ENCODE data around the gene RNF34. TPM values are rescaled to one million over a fixed set of nuclear protein-coding genes. Genes with fewer than 3 reads are reported as not detected.

The RNF34 gene
- total and polyA plus RNA-seq, 2 of the 13 experiments (the other 11 are each of a cell fraction or from before 2014, with no cell fraction given): 36.8 to 53.2 TPM

DNA sequence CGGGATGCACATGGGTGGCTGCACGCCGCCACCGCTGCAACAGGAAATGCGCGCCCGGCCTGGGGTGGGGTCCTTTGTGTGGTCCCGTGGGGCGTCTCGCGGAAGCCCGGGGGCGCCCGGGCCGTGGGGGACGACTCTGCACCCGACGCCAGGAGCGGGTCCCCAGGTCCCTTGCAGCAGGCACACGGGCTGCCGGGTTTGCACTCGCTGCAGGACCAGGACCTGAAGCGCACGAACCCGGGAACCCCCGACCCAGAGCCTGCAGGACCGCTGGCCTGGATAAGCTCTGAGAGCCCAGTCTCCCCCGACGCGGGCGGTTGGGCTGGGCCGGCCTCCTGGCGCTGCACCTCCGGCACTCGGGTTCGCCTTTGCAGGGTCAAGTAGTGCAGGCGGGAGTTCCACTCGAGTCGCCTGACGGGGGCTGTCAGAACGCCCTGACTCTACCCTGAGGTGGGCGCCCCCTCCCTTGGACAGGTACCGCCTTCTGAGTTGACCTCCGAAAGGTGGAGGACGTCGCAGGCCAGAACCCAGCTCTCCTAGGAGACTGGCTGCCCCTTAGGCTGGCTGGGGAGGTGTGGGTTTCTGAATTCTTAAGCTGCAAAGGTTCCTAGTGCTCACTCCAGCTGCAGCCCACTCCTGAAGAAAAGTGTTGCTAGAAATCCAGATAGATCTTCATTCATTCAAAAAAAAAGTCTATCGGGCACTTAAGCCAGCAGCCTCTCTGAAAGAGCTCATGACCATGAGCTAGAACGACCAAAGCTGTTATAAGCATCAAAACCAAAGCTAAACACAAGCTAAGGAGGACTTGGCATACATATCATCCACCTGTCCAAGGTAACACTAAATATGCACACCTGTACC lies 68.0 kb downstream of the RNF34 start:
- in situ Hi-C loops (cut with HindIII; ENCODE audit: extremely low pct_ligation_motif_present, low pct_unique_long_range_greater_than_20kb): no loop called here
- intact Hi-C loops (cut with micrococcal nuclease; ENCODE audit: unreplicated experiment): no loop called here
- ATAC-seq (peak; percentile 58), DNase-seq (ENCODE audit: low spot score) (no peak), FAIRE-seq (no peak)
- Histone ChIP-seq H3K4me3 (replicated peaks in 1 of 3; ENCODE audit: insufficient read depth in 1 of 3, low read depth in 2 of 3, low read length in 3 of 3) (peak overlapping the region; percentile 66 to 87 (median 77)), H3K79me2 (ENCODE audit: insufficient read depth, low read length) (peaks cover 31% of the 10 kb centered on the region), H3K27ac (ENCODE audit: extremely low read length, insufficient read depth, low read length) (peak overlapping the region; percentile 26), H3K4me1 (ENCODE audit: insufficient read depth, low read length) (peaks cover 48% of the 10 kb centered on the region), H3K9ac (ENCODE audit: insufficient read depth, low read depth, low read length) (peak overlapping the region; percentile 69), H3K4me2 (ENCODE audit: low read depth, low read length) (peak overlapping the region; percentile 98), H4K20me1 (ENCODE audit: insufficient read depth, low read length) (peaks cover 7% of the 10 kb centered on the region), H2AFZ (ENCODE audit: low read length) (no peak overlapping the region), H3K9me3 (ENCODE audit: low read length) (no peaks in the 10 kb centered on the region), H3K27me3 (ENCODE audit: control insufficient read depth in 1 of 2, insufficient read depth in 2 of 2, low read length in 2 of 2) (no peaks in the 10 kb centered on the region), H3K36me3 (replicated peaks in 1 of 2; ENCODE audit: control insufficient read depth in 1 of 2, insufficient read depth in 2 of 2, low read length in 2 of 2) (peaks cover 4 to 7% of the 10 kb centered on the region in 2 experiments; a peak in 2 of 5 replicates)
- ChIA-PET POLR2A (interaction anchor here (1.5 kb wide), 1 partner anchor 23 kb away, joined by 8 read pairs; no protein-coding TSS in a partner anchor), CTCF (ENCODE audit: low intra/inter-chr PET ratio, low total read pairs) (no interaction called here)
- WGBS (ENCODE audit: low lambda C conversion rate): 8% methylated on average over 5 of the region's 48 CpGs
- no TSS peak for BruUV-seq (replicated peaks)
- no peak for TF ChIP-seq MIER2 (CRISPR knock-in tag; IDR thresholded peaks at IDR 0.05)
- no peak for TF ChIP-seq GABPA (IDR thresholded peaks at IDR 0.05; ENCODE audit: low read depth, low read length)
- no peak for TF ChIP-seq GABPA (CRISPR knock-in tag; IDR thresholded peaks at IDR 0.05; ENCODE audit: low read depth)
- TF ChIP-seq GPN1 (CRISPR knock-in tag; IDR thresholded peaks at IDR 0.05; ENCODE audit: borderline replicate concordance): no peak
- TF ChIP-seq ZNF230 (CRISPR knock-in tag; IDR thresholded peaks at IDR 0.05): no peak
- 0 out of 2 replicates have a peak, but pooled peaks have one; percentile 68 for TF ChIP-seq THYN1 (CRISPR knock-in tag; IDR thresholded peaks at IDR 0.05; ENCODE audit: borderline replicate concordance, low read depth)
- TF ChIP-seq ZFP41 (CRISPR knock-in tag; IDR thresholded peaks at IDR 0.05; ENCODE audit: borderline replicate concordance): no peak
- no peak for TF ChIP-seq NBN (conservative IDR thresholded peaks at IDR 0.05)
- no peak; the same call in 1 of the 2 replicates for TF ChIP-seq TOPORS (CRISPR knock-in tag; IDR thresholded peaks at IDR 0.05)
- no peak for TF ChIP-seq CENPT (CRISPR knock-in tag; IDR thresholded peaks at IDR 0.05; ENCODE audit: low read depth)
- TF ChIP-seq ZNF337 (CRISPR knock-in tag; IDR thresholded peaks at IDR 0.05; ENCODE audit: borderline replicate concordance, low read depth): no peak
- TF ChIP-seq, protein P1, sequence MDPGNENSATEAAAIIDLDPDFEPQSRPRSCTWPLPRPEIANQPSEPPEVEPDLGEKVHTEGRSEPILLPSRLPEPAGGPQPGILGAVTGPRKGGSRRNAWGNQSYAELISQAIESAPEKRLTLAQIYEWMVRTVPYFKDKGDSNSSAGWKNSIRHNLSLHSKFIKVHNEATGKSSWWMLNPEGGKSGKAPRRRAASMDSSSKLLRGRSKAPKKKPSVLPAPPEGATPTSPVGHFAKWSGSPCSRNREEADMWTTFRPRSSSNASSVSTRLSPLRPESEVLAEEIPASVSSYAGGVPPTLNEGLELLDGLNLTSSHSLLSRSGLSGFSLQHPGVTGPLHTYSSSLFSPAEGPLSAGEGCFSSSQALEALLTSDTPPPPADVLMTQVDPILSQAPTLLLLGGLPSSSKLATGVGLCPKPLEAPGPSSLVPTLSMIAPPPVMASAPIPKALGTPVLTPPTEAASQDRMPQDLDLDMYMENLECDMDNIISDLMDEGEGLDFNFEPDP (CRISPR knock-in tag; conservative IDR thresholded peaks at IDR 0.05): 0 out of 2 replicates have a peak, but pooled peaks have one; percentile 73
- TF ChIP-seq, protein P2, sequence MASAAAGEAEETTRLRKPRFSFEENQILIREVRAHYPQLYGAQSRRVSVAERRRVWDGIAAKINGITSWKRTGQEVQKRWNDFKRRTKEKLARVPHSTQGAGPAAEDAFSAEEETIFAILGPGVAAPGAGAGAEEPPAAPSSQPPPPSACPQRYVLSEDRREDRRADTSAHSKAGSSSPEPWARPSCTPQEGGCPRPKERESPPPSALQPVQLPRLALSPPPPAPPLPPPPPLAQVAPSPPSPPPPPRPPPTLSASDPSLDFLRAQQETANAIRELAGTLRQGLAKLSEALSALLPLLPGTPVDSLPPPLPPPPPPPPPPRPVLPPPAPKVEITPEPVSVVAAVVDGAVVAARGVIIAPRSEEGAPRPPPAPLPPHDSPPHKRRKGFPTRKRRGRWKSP (CRISPR knock-in tag; IDR thresholded peaks at IDR 0.05): no peak
